Right lobe of liver (tissue), 6 donors: ENCODE results near the gene TATDN3. TPM values are rescaled to one million over a fixed set of nuclear protein-coding genes. Genes with fewer than 3 reads are reported as not detected.

Experiments used
- ATAC-seq, 4 donors: fragments of 200-7000 bp; cut with Tn5 transposase; one replicate each; pipeline ENCODE4 v1.9.1; 2020; ENCODE audit warnings: mild to moderate bottlenecking in 4 of 4, moderate library complexity in 4 of 4
- DNase-seq, 3 donors: peaks; one replicate each; pipeline ENCODE4 v3.0.0-alpha.2; 2020
- H3K27ac ChIP-seq, 3 donors: fragments of 200-600 bp; one replicate each; pipeline ENCODE4 v1.8.0; 2022
- H3K27me3 ChIP-seq, 2 donors: fragments of 200-600 bp; one replicate each; pipeline ENCODE4 v1.8.0; 2022
- H3K36me3 ChIP-seq, 4 donors: fragments of 200-600 bp; sonication (generic) in 1 of 4; one replicate each; pipeline versions ENCODE4 v1.5.1 to v1.8.0; 2017 to 2022; ENCODE audit warnings: control low read depth in 1 of 4
- H3K4me1 ChIP-seq, 4 donors: fragments of 200-600 bp; sonication (generic) in 1 of 4; one replicate each; pipeline versions ENCODE4 v1.5.1 to v1.8.0; 2017 to 2022; ENCODE audit warnings: control low read depth in 1 of 4
- H3K4me3 ChIP-seq, 3 donors: fragments of 200-600 bp; one replicate each; pipeline ENCODE4 v1.8.0; 2022
- H3K9me3 ChIP-seq, 4 donors: fragments of 200-600 bp; sonication (generic) in 1 of 4; one replicate each; pipeline versions ENCODE4 v1.5.1 to v1.8.0; 2017 to 2022; ENCODE audit warnings: control low read depth in 1 of 4
- POLR2A ChIP-seq: fragments of 450-650 bp; IDR thresholded peaks from one replicate; pipeline ENCODE4 v1.6.1; 2017; ENCODE audit warnings: antibody characterized with exemption, mild to moderate bottlenecking
- WGBS: methylation state at CpG from one replicate; pipeline ENCODE4 v1.1.6; 2018; ENCODE audit warnings: low coverage, low lambda C conversion rate; ENCODE audit not compliant: insufficient coverage; ENCODE audit errors: missing lambda C conversion rate; 5-methylcytosine and 5-hydroxymethylcytosine counted together
- intact Hi-C, 2 donors: fragments of 100-400 bp; cut with DNase I; formaldehyde crosslinking; loops; one replicate each; pipeline versions ENCODE4 v1.11.2 to v1.14.1; 2022
- total RNA-seq, 6 experiments: library from RNA; depleted of rRNA in 2 of 6; stranded (reverse); fragments of >200 nt in 2 of 6; fragmentation: NEBNext Ultra II Directional in 3 of 6; extraction: Animal tissue kit (Norgen Biotek cat#: 25700) in 3 of 6; gene quantifications; one replicate each; pipeline versions ENCODE4 v1.1.0 to v1.2.4, GENCODE V29; 2016 to 2023
- TF ChIP-seq, protein P1 (sequence below), 4 donors: fragments of 200-600 bp in 3 of 4; fragments of 450-650 bp in 1 of 4; IDR thresholded peaks; one replicate each; pipeline versions ENCODE4 v1.5.1 to v1.8.0; 2016 to 2022; ENCODE audit warnings: antibody characterized with exemption in 4 of 4, mild to moderate bottlenecking in 2 of 4
- donor health status: DM: no; HTN: yes; CAD: no.
- donor health status: DM: no; HTN: no; CAD: no.
- donor health status: DM: no; HTN: no; CAD: no.
- donor health status: DM: no; HTN: yes; CAD: no.
- donor health status: DM: no; HTN: yes; CAD: no.

The TATDN3 gene
- total RNA-seq, 6 experiments from 2014 or later, result 6.0 to 9.3 (median 6.6) TPM

DNA sequence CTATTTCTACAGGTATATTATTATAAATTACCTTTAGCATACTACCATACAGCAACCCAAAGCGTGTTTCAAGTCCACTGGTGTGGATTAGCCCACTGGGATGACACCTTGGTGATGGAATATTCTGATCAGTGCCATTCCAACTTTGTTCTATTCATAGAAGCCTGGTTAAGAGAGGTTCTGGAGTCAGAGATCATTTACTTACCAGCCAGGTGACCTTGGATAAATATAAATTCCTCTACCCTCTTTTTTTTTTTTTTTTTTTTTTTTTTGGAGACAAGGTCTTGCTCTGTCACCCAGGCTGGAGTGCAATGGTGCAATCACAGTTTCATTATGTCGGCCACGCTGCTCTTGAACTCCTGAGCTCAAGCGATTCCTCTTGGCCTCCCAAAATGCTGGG, 55.9 kb downstream of the TATDN3 start, which contains the start of gene SPATA45:
SPATA45 (minus strand) TSS at position 101 of the 400 bp plus-strand sequence. CDS start 11,500 bp downstream, outside the sequence.
- Histone ChIP-seq H3K4me3 (no peak within 1 kb of the TSS), H3K27ac (no peak within 1 kb of the TSS), H3K9me3 (no peaks in the 10 kb centered on the region), H3K36me3 (no peaks in the 10 kb centered on the region), H3K4me1 (no peaks in the 10 kb centered on the region), H3K27me3 (no peaks in the 10 kb centered on the region)
- DNase-seq (no peak), ATAC-seq (no peak)
- intact Hi-C loops, result no loop called here
- 80% methylated on average over 4 of the region's 4 CpGs for WGBS
- TF ChIP-seq, protein P1, sequence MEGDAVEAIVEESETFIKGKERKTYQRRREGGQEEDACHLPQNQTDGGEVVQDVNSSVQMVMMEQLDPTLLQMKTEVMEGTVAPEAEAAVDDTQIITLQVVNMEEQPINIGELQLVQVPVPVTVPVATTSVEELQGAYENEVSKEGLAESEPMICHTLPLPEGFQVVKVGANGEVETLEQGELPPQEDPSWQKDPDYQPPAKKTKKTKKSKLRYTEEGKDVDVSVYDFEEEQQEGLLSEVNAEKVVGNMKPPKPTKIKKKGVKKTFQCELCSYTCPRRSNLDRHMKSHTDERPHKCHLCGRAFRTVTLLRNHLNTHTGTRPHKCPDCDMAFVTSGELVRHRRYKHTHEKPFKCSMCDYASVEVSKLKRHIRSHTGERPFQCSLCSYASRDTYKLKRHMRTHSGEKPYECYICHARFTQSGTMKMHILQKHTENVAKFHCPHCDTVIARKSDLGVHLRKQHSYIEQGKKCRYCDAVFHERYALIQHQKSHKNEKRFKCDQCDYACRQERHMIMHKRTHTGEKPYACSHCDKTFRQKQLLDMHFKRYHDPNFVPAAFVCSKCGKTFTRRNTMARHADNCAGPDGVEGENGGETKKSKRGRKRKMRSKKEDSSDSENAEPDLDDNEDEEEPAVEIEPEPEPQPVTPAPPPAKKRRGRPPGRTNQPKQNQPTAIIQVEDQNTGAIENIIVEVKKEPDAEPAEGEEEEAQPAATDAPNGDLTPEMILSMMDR (IDR thresholded peaks at IDR 0.05), result no peak
- TF ChIP-seq POLR2A, result no peak

DNA sequence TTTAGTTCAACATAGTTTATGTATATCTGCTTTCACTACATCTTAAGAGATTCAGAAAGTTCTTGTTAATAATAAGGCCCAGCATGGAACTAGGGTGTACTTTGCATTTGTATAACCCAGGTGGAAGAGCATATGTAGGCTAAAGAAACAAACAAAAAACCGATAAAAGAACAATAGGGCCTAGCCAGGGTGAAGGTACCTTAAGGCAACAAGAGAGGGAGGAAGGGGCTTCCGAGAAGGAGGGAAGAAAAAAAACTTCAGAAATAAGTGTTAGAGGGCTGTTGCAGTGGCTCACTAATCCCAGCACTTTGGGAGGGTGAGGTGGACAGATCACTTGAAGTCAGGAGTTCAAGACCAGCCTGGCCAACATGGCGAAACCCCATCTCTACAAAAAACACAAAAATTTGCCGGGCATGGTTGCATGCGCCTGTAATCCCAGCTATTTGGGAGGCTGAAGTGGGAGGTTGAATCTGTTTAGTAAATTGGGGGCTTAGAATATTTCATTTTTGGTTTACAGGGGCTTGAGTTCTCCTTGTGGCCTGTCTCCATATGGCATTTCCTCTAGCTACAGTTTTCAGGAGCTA, 60.5 kb downstream of the TATDN3 start:
- no peak overlapping the region for H3K4me3 ChIP-seq
- no peaks in the 10 kb centered on the region for H3K4me1 ChIP-seq
- intact Hi-C loops, result no loop called here
- H3K9me3 ChIP-seq, result no peaks in the 10 kb centered on the region
- no peaks in the 10 kb centered on the region for H3K36me3 ChIP-seq
- H3K27ac ChIP-seq, result no peak overlapping the region
- DNase-seq (no peak), ATAC-seq (no peak)
- 83% methylated on average over 2 of the region's 5 CpGs for WGBS
- no peaks in the 10 kb centered on the region for H3K27me3 ChIP-seq
- TF ChIP-seq POLR2A, result no peak
- TF ChIP-seq, protein P1 (IDR thresholded peaks at IDR 0.05), result no peak

DNA sequence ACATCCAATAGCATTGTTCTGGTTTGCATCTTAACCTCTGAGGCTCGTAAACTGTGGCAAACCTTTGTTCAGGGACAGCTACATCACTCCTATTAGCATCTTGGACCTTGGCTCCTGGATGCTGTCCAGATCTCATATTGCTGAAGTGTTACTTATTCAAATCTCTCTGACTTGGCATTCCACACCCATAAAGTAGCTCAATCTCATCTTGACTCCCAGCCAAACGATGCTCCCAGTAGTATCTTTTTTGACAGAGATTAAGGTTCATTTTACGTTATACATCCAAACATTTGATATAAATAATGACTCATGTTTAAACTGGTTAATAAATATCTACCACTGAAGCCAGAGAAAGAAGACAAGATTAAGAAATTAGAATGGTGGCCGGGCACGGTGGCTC, 62.0 kb downstream of the TATDN3 start:
- H3K36me3 ChIP-seq, result no peaks in the 10 kb centered on the region
- H3K9me3 ChIP-seq, result no peaks in the 10 kb centered on the region
- intact Hi-C loops, result no loop called here
- TF ChIP-seq, protein P1 (IDR thresholded peaks at IDR 0.05), result no peak
- TF ChIP-seq POLR2A, result no peak
- H3K4me1 ChIP-seq, result no peaks in the 10 kb centered on the region
- peak in 2 of 4 donors; percentile 34 to 59 for ATAC-seq
- H3K27me3 ChIP-seq, result no peaks in the 10 kb centered on the region
- WGBS, result 26% methylated on average over 5 of the region's 5 CpGs
- DNase-seq, result peak in 1 of 3 donors; percentile 44
- H3K4me3 ChIP-seq, result no peak overlapping the region
- no peak overlapping the region for H3K27ac ChIP-seq

DNA sequence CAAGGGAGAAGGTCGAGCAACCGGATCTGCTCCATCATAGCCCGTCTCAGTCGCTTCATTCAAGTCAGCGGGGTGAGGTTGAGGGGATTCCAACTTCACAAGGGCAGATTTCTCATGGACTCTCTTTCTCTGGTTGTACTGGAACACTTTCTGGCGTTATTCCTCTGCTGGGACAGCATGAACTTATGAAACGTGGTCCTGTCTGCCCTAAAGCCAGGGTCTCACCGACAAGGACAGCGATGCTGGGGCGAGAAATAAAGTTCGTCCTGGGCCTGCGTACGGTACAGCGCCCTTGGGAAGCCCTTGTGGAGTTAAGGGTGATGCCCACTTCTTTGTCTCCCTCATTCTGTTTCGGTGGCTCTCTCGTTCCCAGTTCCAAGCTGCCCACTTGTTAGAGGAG, 65.1 kb downstream of the TATDN3 start:
- Histone ChIP-seq H3K4me3 (peak overlapping the region in 1 of 3 donors; percentile 93), H3K9me3 (no peaks in the 10 kb centered on the region), H3K27ac (no peak overlapping the region), H3K36me3 (no peaks in the 10 kb centered on the region), H3K27me3 (no peaks in the 10 kb centered on the region), H3K4me1 (peaks cover 0 to 7% (median 0%) of the 10 kb centered on the region in 4 donors)
- TF ChIP-seq, protein P1 (IDR thresholded peaks at IDR 0.05), result no peak
- TF ChIP-seq POLR2A, result no peak
- no peak for ATAC-seq
- no peak for DNase-seq
- intact Hi-C loops, result no loop called here
- 91% methylated on average over 9 of the region's 16 CpGs for WGBS
